Activated CD4-positive, alpha-beta T cell treated with anti-CD3 and anti-CD28 coated beads for 24 hours (primary cell): ENCODE results near the gene TMEM260.
A peak's percentile ranks its signal among the peaks of the same experiment; 100 is the strongest.

Experiments used
- DNase-seq, 2 donors: peaks; one replicate each; pipeline ENCODE4 v3.0.0-alpha.2; 2020; ENCODE audit warnings: low read depth in 2 of 2

The TMEM260 gene

GRCh38 chr14:56579345-56580220, at the start of gene TMEM260:
Gene TMEM260 (plus strand): TSS chr14:56579798. CDS start chr14:56579915, 117 bp downstream.
- peak; percentile 84 to 88 for DNase-seq

GRCh38 chr14:56532546-56532945, 47.1 kb upstream of the TMEM260 start:
- DNase-seq, result no peak

- DNase-seq, result no peak
Measured at GRCh38 chr14:56534656-56535055, 44.9 kb upstream of the TMEM260 start.

GRCh38 chr14:56539862-56540261, 39.7 kb upstream of the TMEM260 start:
- no peak for DNase-seq

GRCh38 chr14:56543436-56543835, 36.2 kb upstream of the TMEM260 start:
- DNase-seq, result no peak

GRCh38 chr14:56549721-56550120, 29.9 kb upstream of the TMEM260 start:
- no peak for DNase-seq

GRCh38 chr14:56552615-56553014, 27.0 kb upstream of the TMEM260 start:
- DNase-seq, result no peak

GRCh38 chr14:56554301-56554700, 25.3 kb upstream of the TMEM260 start:
- DNase-seq, result no peak

GRCh38 chr14:56555921-56556570, 23.6 kb upstream of the TMEM260 start:
- DNase-seq, result no peak

- no peak for DNase-seq
Measured at GRCh38 chr14:56559182-56559581, 20.4 kb upstream of the TMEM260 start.

- DNase-seq, result no peak
Measured at GRCh38 chr14:56561606-56562005, 18.0 kb upstream of the TMEM260 start.

GRCh38 chr14:56562883-56563282, 16.7 kb upstream of the TMEM260 start:
- DNase-seq, result no peak

- no peak for DNase-seq
Measured at GRCh38 chr14:56569174-56569573, 10.4 kb upstream of the TMEM260 start.

- no peak for DNase-seq
Measured at GRCh38 chr14:56570295-56570694, 9.3 kb upstream of the TMEM260 start.

- DNase-seq, result no peak
Measured at GRCh38 chr14:56580221-56580711, 668 bp downstream of the TMEM260 start.

- no peak for DNase-seq
Measured at GRCh38 chr14:56581041-56581727, 1.6 kb downstream of the TMEM260 start.

- DNase-seq, result no peak
Measured at GRCh38 chr14:56585461-56586084, 6.0 kb downstream of the TMEM260 start.

- no peak for DNase-seq
Measured at GRCh38 chr14:56587701-56588100, 8.1 kb downstream of the TMEM260 start.

- no peak for DNase-seq
Measured at GRCh38 chr14:56590535-56590960, 10.9 kb downstream of the TMEM260 start.

GRCh38 chr14:56592746-56593544, 13.3 kb downstream of the TMEM260 start:
- no peak for DNase-seq

- DNase-seq, result no peak
Measured at GRCh38 chr14:56594428-56594827, 14.8 kb downstream of the TMEM260 start.
